GM12878 (cell line): ENCODE results near the gene ACACB. TPM values are rescaled to one million over a fixed set of nuclear protein-coding genes. Genes with fewer than 3 reads are reported as not detected.

Source experiments
- ATAC-seq: fragments of 200-7000 bp; cut with Tn5 transposase; 3 replicates; pipeline ENCODE4 v1.9.1; 2020; ENCODE audit warnings: mild to moderate bottlenecking, moderate library complexity
- BruUV-seq: library from RNA; stranded (reverse); fragments of 400-500 nt; replicated peaks from 2 replicates; lab custom pipeline; 2021; lab: Mats Ljungman, UMichigan
- CTCF ChIA-PET: fragments of 300-600 bp; sonication (Branson Sonifier 250); formaldehyde crosslinking; extraction: SDS; loops from one replicate; lab custom pipeline; 2021; ENCODE audit warnings: inconsistent platforms; lab: Yijun Ruan, JAX
- POLR2A ChIA-PET: fragments of 350-600 bp; formaldehyde crosslinking; extraction: SDS; loops from one replicate; lab custom pipeline; 2021; ENCODE audit warnings: inconsistent platforms; lab: Charles Lee
- RAD21 ChIA-PET: fragments of 300-600 bp; sonication (Branson Sonifier 250); formaldehyde crosslinking; loops from one replicate; lab custom pipeline; 2023; ENCODE audit warnings: antibody characterized with exemption; ENCODE audit not compliant: unreplicated experiment; lab: Charles Lee
- SMC1A ChIA-PET: fragments of 300-600 bp; sonication (Branson Sonifier 250); formaldehyde crosslinking; loops from one replicate; lab custom pipeline; 2023; ENCODE audit not compliant: unreplicated experiment, uncharacterized antibody; lab: Charles Lee
- DNase-seq: peaks from one replicate; pipeline ENCODE4 v3.0.0-alpha.2; 2011; ENCODE audit warnings: low read depth, low spot score
- FAIRE-seq: peaks from 3 replicates; lab custom pipeline; 2011; peaks lifted over from hg19 to GRCh38; lab: Jason Lieb, UNC
- H2AFZ ChIP-seq: 2 replicates; pipeline ENCODE4 v1.6.0; 2011; ENCODE audit warnings: low read depth, low read length, control low read depth; ENCODE audit not compliant: control insufficient read depth
- H3K27ac ChIP-seq: 2 replicates; pipeline ENCODE4 v1.5.1; 2011; ENCODE audit warnings: control low read depth; ENCODE audit not compliant: control insufficient read depth, insufficient read depth
- H3K27me3 ChIP-seq, 2 experiments: replicated peaks in 1 of 2; 2 replicates each; pipeline versions ENCODE4 v1.6.0 to v1.6.1; 2011; ENCODE audit warnings: low read length in 1 of 2; ENCODE audit not compliant: control insufficient read depth in 2 of 2, insufficient read depth in 2 of 2
- H3K36me3 ChIP-seq, 2 experiments: 2 replicates each; pipeline ENCODE4 v1.5.1; 2011; ENCODE audit warnings: low read length in 1 of 2; ENCODE audit not compliant: control insufficient read depth in 2 of 2, insufficient read depth in 2 of 2
- H3K4me1 ChIP-seq: 2 replicates; pipeline ENCODE4 v1.6.1; 2011; ENCODE audit warnings: mild to moderate bottlenecking, low read length, moderate library complexity, mixed read lengths; ENCODE audit not compliant: control insufficient read depth, insufficient read depth
- H3K4me2 ChIP-seq: 2 replicates; pipeline ENCODE4 v1.6.0; 2011; ENCODE audit warnings: control low read depth; ENCODE audit not compliant: control insufficient read depth, insufficient read depth
- H3K4me3 ChIP-seq: fragments of 200-600 bp; sonication (generic); 2 replicates; pipeline ENCODE4 v1.5.1; 2016
- H3K79me2 ChIP-seq: 2 replicates; pipeline ENCODE4 v1.6.0; 2011; ENCODE audit warnings: low read length; ENCODE audit not compliant: control insufficient read depth, insufficient read depth
- H3K9ac ChIP-seq: 2 replicates; pipeline ENCODE4 v1.8.0; 2011; ENCODE audit warnings: low read length, control low read depth, mixed read lengths; ENCODE audit not compliant: control insufficient read depth, insufficient read depth
- H3K9me3 ChIP-seq: replicated peaks from 3 replicates; pipeline ENCODE4 v1.5.1; 2011; ENCODE audit warnings: mild to moderate bottlenecking, low read length; ENCODE audit not compliant: control insufficient read depth, insufficient read depth
- H4K20me1 ChIP-seq: 2 replicates; pipeline ENCODE4 v1.6.0; 2011; ENCODE audit not compliant: control insufficient read depth, insufficient read depth
- CHD4 ChIP-seq: fragments of 200-600 bp; sonication (generic); IDR thresholded peaks from 2 replicates; pipeline ENCODE4 v1.6.1; 2016; ENCODE audit warnings: mild to moderate bottlenecking
- FOXK2 ChIP-seq: fragments of 450-650 bp; IDR thresholded peaks from 2 replicates; pipeline ENCODE4 v1.6.1; 2017; ENCODE audit warnings: mild to moderate bottlenecking, moderate library complexity
- KAT2A ChIP-seq: conservative IDR thresholded peaks from 2 replicates; pipeline ENCODE4 v1.6.1; 2011; ENCODE audit warnings: low read depth, low read length; ENCODE audit not compliant: control insufficient read depth
- NR2C2 ChIP-seq: IDR thresholded peaks from 2 replicates; pipeline ENCODE4 v1.6.1; 2011; ENCODE audit warnings: borderline replicate concordance, low read depth; ENCODE audit not compliant: control insufficient read depth, insufficient read length
- RAD21 ChIP-seq: IDR thresholded peaks from 2 replicates; pipeline ENCODE4 v1.6.1; 2011; ENCODE audit warnings: mild to moderate bottlenecking, low read depth, low read length, moderate library complexity; ENCODE audit not compliant: insufficient read depth
- YBX1 ChIP-seq: fragments of 450-650 bp; IDR thresholded peaks from 2 replicates; pipeline ENCODE4 v1.6.1; 2016; ENCODE audit warnings: antibody characterized with exemption
- ZBTB4 ChIP-seq: fragments of 450-650 bp; formaldehyde crosslinking; IDR thresholded peaks from 2 replicates; pipeline ENCODE4 v1.4.0; 2022; ENCODE audit warnings: mild to moderate bottlenecking, moderate library complexity
- ZNF274 ChIP-seq: IDR thresholded peaks from one replicate; pipeline ENCODE4 v1.8.0; 2011; ENCODE audit not compliant: insufficient read length, insufficient read depth
- WGBS: methylation state at CpG from one replicate; pipeline ENCODE4 v1.1.6; 2016; ENCODE audit warnings: low lambda C conversion rate; ENCODE audit not compliant: insufficient replicate concordance, insufficient coverage; ENCODE audit errors: missing lambda C conversion rate; 5-methylcytosine and 5-hydroxymethylcytosine counted together
- in situ Hi-C: fragments of 300-500 bp; cut with MboI; formaldehyde crosslinking; loops from 9 replicates; pipeline ENCODE4 v1.14.3; 2018; ENCODE audit warnings: mixed read lengths
- intact Hi-C: fragments of 100-400 bp; cut with micrococcal nuclease; formaldehyde crosslinking; loops from one replicate; pipeline ENCODE4 v1.14.2; 2022; ENCODE audit not compliant: unreplicated experiment
- polyA plus RNA-seq, 11 experiments: library from polyadenylated mRNA; depleted of rRNA in 4 of 11; unstranded in 6 of 11; stranded (reverse) in 5 of 11; fragments of >200 nt; fragmentation: Nextera tagmentation in 4 of 11; fragmentation: Illumina TruSeq in 1 of 11; extraction: Ambion mirVana in 4 of 11; extraction: Trizol in 1 of 11; gene quantifications; 1 replicate in 1 of 11; 2 replicates in 10 of 11; pipeline versions ENCODE4 v1.2.1 to v1.2.3, GENCODE V29; 2011 to 2016; ENCODE audit warnings: inconsistent platforms in 2 of 11, missing spikeins in 2 of 11, low read depth in 1 of 11
- total RNA-seq, 4 experiments: library from RNA; depleted of rRNA in 3 of 4; stranded (reverse); fragments of >200 nt in 3 of 4; fragmentation: Illumina TruSeq in 1 of 4; extraction: Trizol in 1 of 4; gene quantifications; 2 replicates each; pipeline versions ENCODE4 v1.2.1 to v1.2.3, GENCODE V29; 2013 to 2021

The ACACB gene
- total and polyA plus RNA-seq, 10 of the 15 experiments (the other 5 are each of a cell fraction or from before 2014, with no cell fraction given), result 0.05 to 1.9 (median 0.38) TPM; not detected in 2

- DNase-seq (no peak), FAIRE-seq (no peak), ATAC-seq (no peak)
- no peak overlapping the region for H2AFZ ChIP-seq
- 47% methylated on average over 1 of the region's 1 CpG for WGBS
- no peaks in the 10 kb centered on the region for H4K20me1 ChIP-seq
- no peak overlapping the region for H3K9ac ChIP-seq
- H3K27me3 ChIP-seq, result no peaks in the 10 kb centered on the region
- H3K36me3 ChIP-seq, result no peaks in the 10 kb centered on the region
- ChIA-PET POLR2A (no interaction called here), RAD21 (no interaction called here), SMC1A (interaction anchor here (0.7 kb wide), 1 partner anchor 108 kb away, joined by 3 read pairs; no protein-coding TSS in a partner anchor)
- intact Hi-C loops, result no loop called here
- no peak overlapping the region for H3K27ac ChIP-seq
- no peaks in the 10 kb centered on the region for H3K9me3 ChIP-seq
- no peak overlapping the region for H3K4me2 ChIP-seq
- H3K4me3 ChIP-seq, result no peak overlapping the region
- H3K4me1 ChIP-seq, result no peaks in the 10 kb centered on the region
- in situ Hi-C loops, result no loop called here
- BruUV-seq, result no TSS peak
- H3K79me2 ChIP-seq, result no peaks in the 10 kb centered on the region
- TF ChIP-seq ZNF274 (no peak), NR2C2 (no peak), CHD4 (no peak)
- TF ChIP-seq, all 136 proteins: peak for 0
- CTCF ChIA-PET, result no interaction called here
These were observed 143.1 kb downstream of the ACACB start for GRCh38 chr12:109259545-109259895.

- no peak for FAIRE-seq
- Histone ChIP-seq H3K4me1 (no peaks in the 10 kb centered on the region), H3K4me2 (no peak overlapping the region)
- in situ Hi-C loops, result no loop called here
- TF ChIP-seq RAD21 (no peak), ZBTB4 (CRISPR knock-in tag) (no peak), YBX1 (no peak), KAT2A (no peak), FOXK2 (no peak)
- TF ChIP-seq, all 136 proteins: peak for 0
- no peak overlapping the region for H2AFZ ChIP-seq
- no peak for ATAC-seq
- WGBS, result 36% methylated on average over 1 of the region's 1 CpG
- no peaks in the 10 kb centered on the region; a peak in 1 of 4 replicates for H3K36me3 ChIP-seq
- H3K9ac ChIP-seq, result no peak overlapping the region
- no TSS peak for BruUV-seq
- ChIA-PET SMC1A (interaction anchor here (2.1 kb wide), 1 partner anchor 133 kb away, joined by 5 read pairs; no protein-coding TSS in a partner anchor), CTCF (interaction anchor here (1.0 to 5.2 kb wide), 4 partner anchors 10 to 133 kb away, joined by 3 to 44 read pairs (median 12); no protein-coding TSS in a partner anchor), RAD21 (no interaction called here), POLR2A (interaction anchor here (0.7 kb wide), 1 partner anchor 11 kb away, joined by 8 read pairs; no protein-coding TSS in a partner anchor)
- H3K27ac ChIP-seq, result no peak overlapping the region
- H3K27me3 ChIP-seq, result no peaks in the 10 kb centered on the region
- no peaks in the 10 kb centered on the region for H3K9me3 ChIP-seq
- H3K4me3 ChIP-seq, result no peak overlapping the region
- no peaks in the 10 kb centered on the region for H3K79me2 ChIP-seq
- no peak for DNase-seq
- intact Hi-C loops, result no loop called here
- no peaks in the 10 kb centered on the region for H4K20me1 ChIP-seq
These were observed 144.7 kb downstream of the ACACB start for GRCh38 chr12:109261087-109261486.
